Heart right ventricle (tissue), 16 donors: Measurements from ENCODE around the gene ATP2A3. TPM values are rescaled to one million over a fixed set of nuclear protein-coding genes. Genes with fewer than 3 reads are reported as not detected.

Experiments used
- ATAC-seq, 8 donors: fragments of 200-7000 bp; cut with Tn5 transposase; one replicate each; pipeline ENCODE4 v1.9.1; 2020; ENCODE audit warnings: mild to moderate bottlenecking in 8 of 8, moderate library complexity in 8 of 8, moderate number of reproducible peaks in 1 of 8
- DNase-seq, 2 donors: peaks; one replicate each; pipeline ENCODE4 v3.0.0-alpha.2; 2020
- H3K27ac ChIP-seq, 10 donors: fragments of 200-600 bp; sonication (generic) in 2 of 10; one replicate each; pipeline versions ENCODE4 v1.5.0 to v1.8.0; 2020 to 2022; ENCODE audit warnings: mild to moderate bottlenecking in 3 of 10
- H3K27me3 ChIP-seq, 7 donors: fragments of 200-600 bp; one replicate each; pipeline ENCODE4 v1.8.0; 2021 to 2022; ENCODE audit warnings: mild to moderate bottlenecking in 2 of 7
- H3K36me3 ChIP-seq, 9 donors: fragments of 200-600 bp; sonication (generic) in 1 of 9; one replicate each; pipeline versions ENCODE4 v1.5.0 to v1.8.0; 2020 to 2022; ENCODE audit warnings: mild to moderate bottlenecking in 2 of 9
- H3K4me1 ChIP-seq, 9 donors: fragments of 200-600 bp; sonication (generic) in 1 of 9; one replicate each; pipeline versions ENCODE4 v1.5.0 to v1.8.0; 2020 to 2022; ENCODE audit warnings: mild to moderate bottlenecking in 4 of 9
- H3K4me3 ChIP-seq, 10 donors: fragments of 200-600 bp; sonication (generic) in 2 of 10; one replicate each; pipeline versions ENCODE4 v1.5.0 to v1.8.0; 2020 to 2022; ENCODE audit warnings: mild to moderate bottlenecking in 7 of 10, moderate library complexity in 2 of 10
- H3K9me3 ChIP-seq, 11 donors: fragments of 200-600 bp in 10 of 11; sonication (generic) in 2 of 11; one replicate each; pipeline versions ENCODE4 v1.5.0 to v1.8.0; 2013 to 2022; ENCODE audit warnings: mild to moderate bottlenecking in 2 of 11, control low read depth in 1 of 11, moderate library complexity in 1 of 11
- WGBS, 2 donors: extraction: QIAGEN DNeasy Blood & Tissue Kit; methylation state at CpG; one replicate each; pipeline ENCODE4 v1.1.7; 2013; ENCODE audit warnings: inconsistent platforms in 1 of 2; 5-methylcytosine and 5-hydroxymethylcytosine counted together
- intact Hi-C, 10 donors: fragments of 100-400 bp; cut with DNase I; formaldehyde crosslinking; loops; one replicate each; pipeline versions ENCODE4 v1.11.1 to v1.14.2; 2022
- polyA plus RNA-seq, 2 donors: library from polyadenylated mRNA; stranded (reverse); fragments of 200-250 nt; gene quantifications; one replicate each; pipeline ENCODE4 v1.2.3, GENCODE V29; 2013
- total RNA-seq, 10 donors: library from RNA; stranded (reverse); fragmentation: NEBNext Ultra II Directional in 3 of 10; extraction: Animal tissue kit (Norgen Biotek cat#: 25700) in 3 of 10; gene quantifications; one replicate each; pipeline versions ENCODE4 v1.2.1 to v1.2.4, GENCODE V29; 2021 to 2023
- TF ChIP-seq, protein P1 (sequence below), 9 donors: fragments of 200-600 bp; sonication (generic) in 2 of 9; IDR thresholded peaks; one replicate each; pipeline versions ENCODE4 v1.5.0 to v1.8.0; 2021 to 2022; ENCODE audit warnings: antibody characterized with exemption in 9 of 9, mild to moderate bottlenecking in 5 of 9, moderate library complexity in 1 of 9
- donor health status: Arrhythmogenic right ventricular cardiomyopathy.
- donor health status: ischemic (EF 13 %, LVEDD 7.1; RV severe dilation, severe dysfunction).
- donor health status: healthy with polysubstance abuse.
- donor health status: DM: no; HTN: yes; CAD: no.
- donor health status: DM: no; HTN: no; CAD: no.
- donor health status: ischemic (EF 25% LVEDD 6.9; RV normal size, moderate dysfunction).
- donor health status: ischemic (EF 25% LVEDD 5.7; RV mildly dilated, moderate dysfunction).
- donor health status: healthy.
- donor health status: DM: yes; HTN: yes; CAD: no.
- donor health status: Ischemic cardiomyopathy.
- donor health status: ischemic (EF 35%, LVEDD 5.7; RV mildly dilated, moderate dysfunction).
- donor health status: nonischemic (EF 11% LVEDD 7.7; RV severe dilation, severe dysfunction).
- donor health status: DM: yes; HTN: yes; CAD: no.
- donor health status: PGD.
- donor health status: ischemic (EF 29% LVEDD 5.4; RV normal size, mild dysfunction).
- donor health status: nonischemic (EF 23%, LVEDD 6.1; RV moderate dilation, normal function).

Gene ATP2A3
- total and polyA plus RNA-seq, 12 donors: 4.3 to 11.0 (median 7.3) TPM

DNA sequence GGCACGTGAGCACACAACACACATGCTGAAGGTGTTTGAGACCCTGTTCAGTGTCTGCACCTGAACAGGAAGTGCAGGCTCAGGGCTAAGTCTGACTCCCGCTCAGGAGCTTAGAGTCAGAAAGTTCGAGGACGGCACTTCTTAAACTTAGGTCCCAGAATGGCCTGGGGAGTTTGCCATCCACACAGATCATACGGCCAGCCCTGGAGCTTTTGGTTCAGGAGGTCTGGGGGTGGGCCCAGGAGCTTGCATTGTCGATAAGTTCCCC is 67.3 kb downstream of the ATP2A3 start:
- H3K27me3 ChIP-seq: no peaks in the 10 kb centered on the region
- WGBS, 2 donors: 74 to 86% methylated on average over 6 of the region's 6 CpGs
- H3K4me3 ChIP-seq: no peak overlapping the region
- H3K4me1 ChIP-seq: peaks cover 11 to 43% (median 37%) of the 10 kb centered on the region in 9 donors
- DNase-seq (no peak), ATAC-seq (no peak)
- TF ChIP-seq, protein P1, sequence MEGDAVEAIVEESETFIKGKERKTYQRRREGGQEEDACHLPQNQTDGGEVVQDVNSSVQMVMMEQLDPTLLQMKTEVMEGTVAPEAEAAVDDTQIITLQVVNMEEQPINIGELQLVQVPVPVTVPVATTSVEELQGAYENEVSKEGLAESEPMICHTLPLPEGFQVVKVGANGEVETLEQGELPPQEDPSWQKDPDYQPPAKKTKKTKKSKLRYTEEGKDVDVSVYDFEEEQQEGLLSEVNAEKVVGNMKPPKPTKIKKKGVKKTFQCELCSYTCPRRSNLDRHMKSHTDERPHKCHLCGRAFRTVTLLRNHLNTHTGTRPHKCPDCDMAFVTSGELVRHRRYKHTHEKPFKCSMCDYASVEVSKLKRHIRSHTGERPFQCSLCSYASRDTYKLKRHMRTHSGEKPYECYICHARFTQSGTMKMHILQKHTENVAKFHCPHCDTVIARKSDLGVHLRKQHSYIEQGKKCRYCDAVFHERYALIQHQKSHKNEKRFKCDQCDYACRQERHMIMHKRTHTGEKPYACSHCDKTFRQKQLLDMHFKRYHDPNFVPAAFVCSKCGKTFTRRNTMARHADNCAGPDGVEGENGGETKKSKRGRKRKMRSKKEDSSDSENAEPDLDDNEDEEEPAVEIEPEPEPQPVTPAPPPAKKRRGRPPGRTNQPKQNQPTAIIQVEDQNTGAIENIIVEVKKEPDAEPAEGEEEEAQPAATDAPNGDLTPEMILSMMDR (IDR thresholded peaks at IDR 0.05): no peak
- intact Hi-C loops: no loop called here
- H3K9me3 ChIP-seq: no peaks in the 10 kb centered on the region
- H3K36me3 ChIP-seq: peaks cover 0 to 5% (median 0%) of the 10 kb centered on the region in 9 donors
- H3K27ac ChIP-seq: peak overlapping the region in 1 of 10 donors; percentile 26

DNA sequence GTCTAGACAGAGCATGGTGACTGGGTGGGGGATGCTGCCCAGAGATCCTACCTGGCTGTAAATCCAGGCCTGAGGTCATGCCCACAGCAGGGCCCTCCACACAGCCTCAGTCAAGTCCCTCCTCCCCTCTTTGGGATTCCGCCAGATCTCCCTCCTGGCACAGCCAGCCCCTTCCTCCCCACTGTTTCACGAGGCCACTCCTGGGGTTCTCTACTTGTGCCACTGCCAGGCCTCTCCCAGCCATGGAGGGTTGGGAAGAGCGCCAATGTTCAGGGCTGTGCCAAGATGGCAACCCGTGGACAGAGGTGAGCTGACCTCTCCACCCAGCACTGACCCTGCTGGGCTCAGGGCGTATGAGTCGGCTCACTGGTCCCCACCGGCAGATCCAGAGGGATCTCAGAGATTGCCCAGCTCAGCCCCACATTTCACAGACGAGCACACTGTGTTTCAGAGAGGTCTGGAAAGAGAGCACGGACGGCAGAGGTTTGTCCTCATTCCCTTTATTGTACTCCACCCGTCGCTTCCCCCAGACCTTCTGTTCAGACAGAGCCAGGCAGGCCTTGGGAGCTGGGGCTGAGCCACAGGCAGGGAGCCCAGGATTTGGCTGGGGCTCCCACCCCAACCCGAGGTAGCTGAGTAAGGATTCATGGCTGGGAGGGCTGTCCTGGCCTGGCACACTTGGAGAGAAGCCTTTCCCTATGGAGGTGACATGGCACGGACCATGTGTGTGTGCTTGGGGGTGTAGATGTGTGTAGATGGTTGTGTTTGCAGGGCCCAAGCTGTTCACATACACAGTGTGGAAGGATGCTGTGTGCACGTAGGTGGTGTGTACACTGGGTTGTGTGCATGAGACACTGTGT is 67.9 kb downstream of the ATP2A3 start:
- H3K27ac ChIP-seq: peak overlapping the region in 7 of 10 donors; percentile 11 to 91 (median 50)
- H3K36me3 ChIP-seq: peaks cover 0 to 5% (median 0%) of the 10 kb centered on the region in 9 donors
- 65 to 72% methylated on average over 15 of the region's 15 CpGs for WGBS, 2 donors
- no peak for ATAC-seq
- peaks cover 17 to 49% (median 42%) of the 10 kb centered on the region in 9 donors for H3K4me1 ChIP-seq
- H3K4me3 ChIP-seq: no peak overlapping the region
- no peaks in the 10 kb centered on the region for H3K9me3 ChIP-seq
- intact Hi-C loops: no loop called here
- no peak for DNase-seq
- TF ChIP-seq, protein P1 (IDR thresholded peaks at IDR 0.05): no peak
- no peaks in the 10 kb centered on the region for H3K27me3 ChIP-seq

DNA sequence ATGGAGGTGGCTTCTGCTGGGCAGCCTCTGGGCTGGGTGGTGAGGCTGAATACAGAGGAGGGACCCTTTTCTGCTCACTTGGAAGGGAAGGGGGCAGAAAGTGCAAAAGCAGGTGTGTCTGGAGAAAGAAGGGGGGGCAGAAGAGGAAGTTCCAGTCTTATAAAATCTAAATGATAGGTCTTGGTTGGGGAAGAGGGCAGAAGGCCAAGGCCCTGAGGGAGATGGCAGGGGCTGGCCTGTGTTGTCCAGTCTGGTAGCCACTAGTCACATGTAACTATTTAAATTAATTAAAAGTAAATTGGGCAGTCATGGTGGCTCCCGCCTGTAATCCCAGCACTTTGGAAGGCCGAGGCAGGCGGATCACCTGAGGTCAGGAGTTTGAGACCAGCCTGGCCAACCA is 68.9 kb downstream of the ATP2A3 start:
- DNase-seq: no peak
- Histone ChIP-seq H3K27me3 (no peaks in the 10 kb centered on the region), H3K4me3 (no peak overlapping the region), H3K27ac (peak overlapping the region; percentile 55 to 91 (median 84)), H3K4me1 (peaks cover 18 to 59% (median 47%) of the 10 kb centered on the region in 9 donors), H3K36me3 (peaks cover 0 to 5% (median 0%) of the 10 kb centered on the region in 9 donors), H3K9me3 (no peaks in the 10 kb centered on the region)
- TF ChIP-seq, protein P1 (IDR thresholded peaks at IDR 0.05): no peak
- 98% methylated on average over 3 of the region's 3 CpGs for WGBS, 2 donors
- no peak for ATAC-seq
- intact Hi-C loops: no loop called here

DNA sequence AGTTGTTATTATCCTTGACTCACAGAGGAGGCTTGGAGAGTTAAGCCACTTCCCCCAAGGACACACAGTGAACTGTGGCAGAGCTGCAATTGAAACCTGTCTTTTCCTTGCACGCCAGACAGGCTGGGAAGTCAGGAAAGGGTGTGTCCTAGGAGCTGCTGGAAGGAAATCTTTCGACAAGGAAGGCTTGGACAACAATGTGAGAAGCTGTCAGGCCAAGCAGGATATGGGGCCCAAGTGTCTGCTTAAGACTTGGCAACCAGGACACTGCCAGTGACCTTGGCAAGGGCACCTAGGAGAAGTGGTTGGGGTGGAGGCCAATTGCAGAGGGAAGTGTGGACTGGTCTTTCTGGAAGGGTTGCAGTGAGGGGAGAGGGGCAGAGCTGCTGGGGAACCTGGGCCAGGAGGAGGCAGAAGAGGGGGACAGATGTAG is 69.3 kb downstream of the ATP2A3 start:
- Histone ChIP-seq H3K4me1 (peaks cover 21 to 63% (median 51%) of the 10 kb centered on the region in 9 donors), H3K27me3 (no peaks in the 10 kb centered on the region), H3K36me3 (peaks cover 0 to 5% (median 0%) of the 10 kb centered on the region in 9 donors), H3K27ac (peak overlapping the region; percentile 55 to 91 (median 84)), H3K9me3 (no peaks in the 10 kb centered on the region), H3K4me3 (no peak overlapping the region)
- DNase-seq (peak in 1 of 2 donors; percentile 69), ATAC-seq (peak; percentile 4 to 53 (median 22))
- intact Hi-C loops: no loop called here
- 24 to 27% methylated on average over 2 of the region's 2 CpGs for WGBS, 2 donors
- TF ChIP-seq, protein P1 (IDR thresholded peaks at IDR 0.05): no peak
